IPS DF 6.9 (cell line): ENCODE results near the gene TSPAN18.

Source experiments
- DNase-seq: peaks from one replicate; pipeline ENCODE4 v3.0.0-alpha.2; 2013; ENCODE audit warnings: low read depth, low spot score
- H3K27ac ChIP-seq: one replicate; pipeline ENCODE4 v1.5.1; 2013; ENCODE audit warnings: low read length, control low read depth
- H3K27me3 ChIP-seq: 2 replicates; pipeline ENCODE4 v1.6.1; 2013; ENCODE audit warnings: mild to moderate bottlenecking, low read length; ENCODE audit not compliant: control insufficient read depth, insufficient read depth
- H3K36me3 ChIP-seq: 2 replicates; pipeline ENCODE4 v1.6.1; 2013; ENCODE audit warnings: low read length; ENCODE audit not compliant: control insufficient read depth, insufficient read depth
- H3K4me1 ChIP-seq: 2 replicates; pipeline ENCODE4 v1.6.1; 2013; ENCODE audit warnings: low read length; ENCODE audit not compliant: control insufficient read depth, insufficient read depth
- H3K4me3 ChIP-seq: 2 replicates; pipeline ENCODE4 v1.5.1; 2013; ENCODE audit warnings: mild to moderate bottlenecking, low read length
- H3K9me3 ChIP-seq: 2 replicates; pipeline ENCODE4 v1.6.1; 2013; ENCODE audit warnings: low read length, inconsistent platforms; ENCODE audit not compliant: control insufficient read depth, insufficient read depth
- WGBS: extraction: QIAGEN DNeasy Blood & Tissue Kit; methylation state at CpG from one replicate; pipeline ENCODE4 v1.1.7; 2013; ENCODE audit warnings: mixed read lengths, missing lambda C conversion rate; ENCODE audit not compliant: insufficient read length, insufficient coverage; 5-methylcytosine and 5-hydroxymethylcytosine counted together

The TSPAN18 gene

DNA sequence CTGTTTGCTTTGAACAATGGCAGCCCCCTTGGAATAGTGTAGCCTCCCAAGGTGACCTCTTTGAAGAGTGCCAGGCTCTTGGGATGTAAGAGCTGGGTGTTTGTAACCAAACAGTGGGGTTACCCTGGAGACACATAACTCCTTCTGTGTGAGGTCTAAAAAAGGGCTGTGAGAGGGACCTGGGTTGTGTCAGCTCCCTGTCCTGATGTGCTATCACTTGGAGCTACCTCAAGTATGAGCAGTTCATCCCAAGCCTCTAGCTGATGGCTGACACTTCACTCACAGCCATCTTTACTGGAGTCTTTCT lies 40.2 kb downstream of the TSPAN18 start:
- H3K9me3 ChIP-seq, result no peaks in the 10 kb centered on the region
- H3K4me1 ChIP-seq, result 0 out of 2 replicates have a peak, but pooled peaks cover 3% of the 10 kb centered on the region
- no peak overlapping the region for H3K27ac ChIP-seq
- no peaks in the 10 kb centered on the region for H3K27me3 ChIP-seq
- H3K36me3 ChIP-seq, result no peaks in the 10 kb centered on the region
- no peak overlapping the region for H3K4me3 ChIP-seq
- DNase-seq, result no peak

DNA sequence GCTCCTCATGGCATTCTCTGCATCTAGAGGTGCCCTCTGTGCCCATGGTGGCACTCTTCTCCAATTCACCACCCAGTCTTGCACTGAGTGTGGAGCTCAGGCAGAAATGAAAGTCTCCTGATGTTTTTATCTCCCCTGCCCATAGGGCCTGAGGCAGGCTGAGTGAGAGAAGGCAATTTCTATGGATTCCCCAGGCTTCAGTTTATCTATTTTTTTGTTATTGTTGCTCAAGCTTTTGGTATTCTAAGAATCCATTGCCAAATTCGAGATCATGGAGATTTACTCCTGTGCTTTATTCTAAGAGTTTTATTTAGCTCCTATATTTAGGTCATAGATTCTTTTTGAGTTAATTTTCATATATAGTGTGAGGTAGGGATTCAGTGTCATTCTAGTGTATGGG lies 40.7 kb downstream of the TSPAN18 start:
- H3K4me1 ChIP-seq, result 0 out of 2 replicates have a peak, but pooled peaks cover 3% of the 10 kb centered on the region
- H3K4me3 ChIP-seq, result no peak overlapping the region
- H3K27ac ChIP-seq, result no peak overlapping the region
- no peaks in the 10 kb centered on the region for H3K27me3 ChIP-seq
- H3K9me3 ChIP-seq, result no peaks in the 10 kb centered on the region
- DNase-seq, result no peak
- no peaks in the 10 kb centered on the region for H3K36me3 ChIP-seq
- no CpG with 5 or more reads among the region's 1 CpG for WGBS

DNA sequence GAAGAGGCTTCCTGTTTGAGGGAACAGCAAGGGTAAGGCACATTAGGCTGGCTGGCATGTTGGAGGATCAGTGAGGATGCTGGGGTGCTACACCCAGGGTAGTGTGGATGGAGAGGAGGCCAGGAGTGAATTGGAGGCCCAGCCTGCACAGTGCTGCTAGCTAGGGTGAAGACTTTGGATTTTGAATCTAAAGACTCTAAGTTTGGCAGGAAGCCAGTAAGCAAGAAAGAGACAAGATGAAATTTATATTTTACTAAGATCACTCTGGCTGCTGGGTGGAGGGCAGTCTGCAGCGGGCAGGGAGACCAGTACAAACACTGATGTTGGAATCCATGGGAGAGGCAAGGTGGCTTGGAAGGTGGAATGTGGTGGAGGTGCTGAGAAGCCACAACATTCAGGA lies 43.6 kb downstream of the TSPAN18 start:
- no peaks in the 10 kb centered on the region for H3K27me3 ChIP-seq
- WGBS, result no CpG with 5 or more reads among the region's 1 CpG
- no peaks in the 10 kb centered on the region for H3K9me3 ChIP-seq
- DNase-seq, result no peak
- H3K27ac ChIP-seq, result no peak overlapping the region
- H3K4me3 ChIP-seq, result no peak overlapping the region
- H3K36me3 ChIP-seq, result no peaks in the 10 kb centered on the region
- H3K4me1 ChIP-seq, result 0 out of 2 replicates have a peak, but pooled peaks cover 1% of the 10 kb centered on the region

DNA sequence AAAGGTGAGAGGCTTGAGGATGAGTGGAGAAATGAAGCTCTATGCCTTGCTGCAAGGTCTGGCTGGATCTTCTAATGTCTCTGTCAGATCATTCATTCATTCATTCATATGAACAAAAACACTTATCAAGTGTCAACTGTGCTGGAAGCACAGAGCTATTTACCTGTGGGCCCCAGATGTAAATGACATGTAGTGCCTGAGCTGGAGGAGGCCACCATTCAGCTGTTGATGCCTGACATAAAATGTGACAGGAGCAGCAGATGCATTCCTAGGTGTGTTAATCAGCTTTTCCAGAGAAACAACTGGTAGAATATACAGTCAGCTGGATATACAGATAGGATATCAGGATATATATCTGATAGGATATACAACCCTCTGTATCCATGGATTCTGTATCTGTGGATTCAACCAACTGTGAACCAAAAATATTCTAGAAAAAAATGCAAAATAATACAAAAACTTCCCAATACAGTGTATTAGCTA lies 44.5 kb downstream of the TSPAN18 start:
- H3K36me3 ChIP-seq, result no peaks in the 10 kb centered on the region
- H3K4me3 ChIP-seq, result no peak overlapping the region
- H3K27ac ChIP-seq, result no peak overlapping the region
- 0 out of 2 replicates have a peak, but pooled peaks cover 1% of the 10 kb centered on the region for H3K4me1 ChIP-seq
- DNase-seq, result no peak
- H3K9me3 ChIP-seq, result no peaks in the 10 kb centered on the region
- no peaks in the 10 kb centered on the region for H3K27me3 ChIP-seq

DNA sequence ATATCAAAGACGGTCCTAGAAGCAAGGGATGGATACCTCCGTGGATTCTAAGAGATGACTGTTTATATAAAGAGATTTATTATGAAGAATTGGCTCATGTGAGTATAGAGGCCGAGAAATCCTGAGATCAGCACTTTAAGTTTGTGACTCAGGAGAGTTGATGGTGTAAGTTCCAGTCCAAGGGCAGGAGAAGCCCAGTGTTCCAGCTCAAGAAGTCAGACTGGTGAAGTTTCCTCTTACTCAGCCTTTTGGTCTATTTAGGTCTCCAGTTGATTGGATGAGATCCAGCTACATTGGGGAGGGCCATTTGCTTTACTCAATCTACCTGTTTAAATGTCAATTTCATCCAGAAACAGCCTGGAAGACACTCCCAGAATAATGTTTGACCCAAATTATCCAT lies 45.1 kb downstream of the TSPAN18 start:
- H3K4me1 ChIP-seq, result no peaks in the 10 kb centered on the region
- no peaks in the 10 kb centered on the region for H3K27me3 ChIP-seq
- no peak for DNase-seq
- no peak overlapping the region for H3K4me3 ChIP-seq
- H3K36me3 ChIP-seq, result no peaks in the 10 kb centered on the region
- no CpG with 5 or more reads among the region's 3 CpGs for WGBS
- H3K27ac ChIP-seq, result no peak overlapping the region
- H3K9me3 ChIP-seq, result no peaks in the 10 kb centered on the region

DNA sequence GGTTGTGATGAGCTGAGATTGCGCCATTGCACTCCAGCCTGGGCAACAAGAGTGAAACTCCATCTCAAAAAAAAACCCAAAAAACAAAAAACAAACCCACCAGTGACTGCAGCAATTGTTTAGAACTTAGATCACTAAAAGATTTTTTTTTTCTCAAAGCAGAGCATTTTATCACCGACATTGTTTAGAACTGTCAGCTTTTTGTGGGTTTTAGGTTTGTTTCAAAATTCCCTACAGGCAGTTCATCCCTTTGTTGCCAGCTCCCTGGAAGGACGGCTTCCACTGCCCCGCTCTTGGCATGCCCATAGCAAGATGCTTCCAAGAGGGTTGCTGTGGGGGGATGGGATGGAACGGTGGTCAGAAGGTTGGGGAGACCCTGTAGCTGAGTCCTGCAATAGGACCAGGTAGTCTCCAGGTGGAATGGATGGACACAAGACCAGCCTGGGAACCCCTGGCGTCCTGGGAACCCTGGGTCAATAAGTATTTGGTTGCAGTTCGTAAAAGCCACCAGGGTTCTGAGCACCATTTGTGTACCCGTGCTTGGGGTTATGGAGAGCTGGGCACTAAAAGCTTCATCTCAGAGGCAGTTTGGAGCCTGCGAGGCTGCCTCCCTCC lies 46.7 kb downstream of the TSPAN18 start:
- WGBS, result no CpG with 5 or more reads among the region's 9 CpGs
- peaks cover 1% of the 10 kb centered on the region for H3K4me1 ChIP-seq

DNA sequence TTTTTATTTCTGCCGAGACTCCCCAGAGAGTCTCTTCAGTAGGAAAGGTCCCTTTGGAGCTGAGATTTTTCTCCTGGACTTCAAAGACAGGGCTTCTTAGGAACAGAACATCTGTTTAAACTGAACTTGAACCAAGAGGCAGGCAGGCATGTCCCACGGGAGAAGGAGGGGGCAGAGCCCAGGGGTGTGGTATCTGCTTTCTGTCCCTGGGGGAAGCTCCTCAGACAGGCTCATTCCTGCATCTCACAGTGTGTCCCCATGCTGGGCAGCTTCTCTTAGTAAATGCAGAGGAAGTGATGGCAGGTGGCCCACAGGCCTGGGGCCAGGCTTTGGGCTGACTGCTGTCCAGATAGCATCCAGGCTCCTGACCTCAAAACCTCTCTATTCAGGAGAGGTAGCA lies 47.3 kb downstream of the TSPAN18 start:
- Histone ChIP-seq H3K4me1 (peaks cover 1% of the 10 kb centered on the region), H3K9me3 (no peaks in the 10 kb centered on the region), H3K27me3 (no peaks in the 10 kb centered on the region), H3K36me3 (no peaks in the 10 kb centered on the region), H3K27ac (no peak overlapping the region), H3K4me3 (no peak overlapping the region)
- no CpG with 5 or more reads among the region's 2 CpGs for WGBS
- DNase-seq, result no peak

More for the DNA sequence above, 46.7 kb downstream of the TSPAN18 start:
- Histone ChIP-seq H3K36me3 (no peaks in the 10 kb centered on the region), H3K27me3 (no peaks in the 10 kb centered on the region), H3K4me3 (no peak overlapping the region), H3K9me3 (no peaks in the 10 kb centered on the region), H3K27ac (no peak overlapping the region)
- no peak for DNase-seq

DNA sequence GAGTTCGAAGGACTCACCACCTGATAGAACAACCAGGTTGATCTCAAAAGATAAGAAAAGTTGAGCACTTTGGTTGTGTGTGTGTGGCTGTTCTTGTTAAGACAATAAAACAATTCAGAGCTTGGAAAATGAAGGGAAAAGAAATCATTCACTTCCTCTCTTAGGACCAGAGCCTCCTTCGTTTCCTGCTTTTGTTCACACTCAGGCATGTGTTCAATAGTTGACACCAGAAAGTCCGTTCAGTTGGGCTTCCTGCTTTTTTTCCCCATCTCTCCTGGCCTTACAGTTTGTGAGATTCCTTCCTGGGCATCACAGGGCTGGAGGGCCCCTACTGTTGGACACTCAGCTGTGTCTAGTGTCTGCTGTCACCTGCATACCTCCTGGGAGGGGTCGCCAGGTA lies 48.0 kb downstream of the TSPAN18 start:
- H3K4me3 ChIP-seq, result no peak overlapping the region
- H3K36me3 ChIP-seq, result no peaks in the 10 kb centered on the region
- no peaks in the 10 kb centered on the region for H3K27me3 ChIP-seq
- peaks cover 1% of the 10 kb centered on the region for H3K4me1 ChIP-seq
- WGBS, result no CpG with 5 or more reads among the region's 4 CpGs
- H3K9me3 ChIP-seq, result no peaks in the 10 kb centered on the region
- no peak overlapping the region for H3K27ac ChIP-seq
- no peak for DNase-seq

DNA sequence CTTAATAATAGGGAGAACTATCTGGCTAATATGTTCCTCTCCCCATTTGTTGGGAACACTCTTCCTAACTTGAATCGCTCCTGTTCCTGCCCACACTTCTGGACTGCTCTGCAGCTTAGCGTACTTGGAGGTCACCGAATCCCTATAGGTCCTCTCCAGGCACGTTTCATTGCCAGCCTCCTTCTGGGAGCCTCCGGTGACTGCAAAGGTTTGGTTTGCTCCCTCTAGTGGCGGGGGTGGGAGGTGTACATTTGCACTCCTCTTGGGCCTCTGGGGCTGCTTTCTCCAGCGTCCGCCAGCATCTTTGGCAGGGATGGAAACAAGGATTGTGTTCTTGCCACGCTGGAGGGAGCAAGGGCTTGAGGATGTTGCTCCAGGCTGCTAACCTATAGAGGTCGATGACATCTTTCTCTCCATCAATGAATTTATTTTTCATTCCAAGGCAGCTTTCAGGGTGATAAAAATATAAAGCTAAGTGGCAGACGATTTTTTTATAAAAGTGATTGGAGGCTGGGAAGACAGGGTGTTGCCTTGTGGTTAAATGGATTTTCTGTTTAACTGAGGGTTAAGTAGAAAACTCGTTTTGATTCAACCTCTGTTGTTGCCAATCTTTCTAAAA lies 48.7 kb downstream of the TSPAN18 start:
- DNase-seq, result no peak
- no CpG with 5 or more reads among the region's 12 CpGs for WGBS

DNA sequence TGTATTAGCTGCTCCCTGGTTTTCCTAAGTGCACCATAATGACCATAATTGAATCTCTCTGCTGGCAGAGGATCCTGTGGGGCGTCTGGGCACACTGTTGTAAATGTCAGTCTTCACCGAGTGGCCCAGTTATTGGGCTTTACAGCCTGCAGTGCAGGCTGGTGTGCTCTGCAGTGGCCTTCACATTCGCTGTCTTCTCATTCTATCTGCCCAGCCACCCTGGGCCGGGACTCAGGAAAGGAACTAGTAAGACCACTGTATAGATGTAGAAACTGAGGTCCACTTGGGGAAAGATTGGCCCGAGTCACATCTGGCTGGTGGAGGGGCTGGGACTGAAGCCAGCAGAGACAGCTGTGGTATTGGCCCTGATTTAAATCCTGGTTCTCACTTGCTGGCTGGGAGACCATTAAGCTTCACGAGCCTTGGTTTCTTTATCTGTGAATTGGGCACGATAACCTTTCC lies 49.3 kb downstream of the TSPAN18 start:
- Histone ChIP-seq H3K9me3 (no peaks in the 10 kb centered on the region), H3K27me3 (no peaks in the 10 kb centered on the region), H3K4me3 (no peak overlapping the region), H3K4me1 (peaks cover 3% of the 10 kb centered on the region), H3K36me3 (no peaks in the 10 kb centered on the region), H3K27ac (no peak overlapping the region)
- no CpG with 5 or more reads among the region's 7 CpGs for WGBS
- no peak for DNase-seq

More for the DNA sequence above, 48.7 kb downstream of the TSPAN18 start:
- peaks cover 1% of the 10 kb centered on the region for H3K4me1 ChIP-seq
- H3K9me3 ChIP-seq, result no peaks in the 10 kb centered on the region
- H3K27me3 ChIP-seq, result no peaks in the 10 kb centered on the region
- no peaks in the 10 kb centered on the region for H3K36me3 ChIP-seq
- H3K4me3 ChIP-seq, result no peak overlapping the region
- H3K27ac ChIP-seq, result no peak overlapping the region
